ENCODE measurements around the gene SRPRB. TPM values are rescaled to one million over a fixed set of nuclear protein-coding genes. Genes with fewer than 3 reads are reported as not detected.

The SRPRB gene
- total RNA-seq, 2 experiments from 2014 or later, result 42.7 to 66.2 TPM

DNA sequence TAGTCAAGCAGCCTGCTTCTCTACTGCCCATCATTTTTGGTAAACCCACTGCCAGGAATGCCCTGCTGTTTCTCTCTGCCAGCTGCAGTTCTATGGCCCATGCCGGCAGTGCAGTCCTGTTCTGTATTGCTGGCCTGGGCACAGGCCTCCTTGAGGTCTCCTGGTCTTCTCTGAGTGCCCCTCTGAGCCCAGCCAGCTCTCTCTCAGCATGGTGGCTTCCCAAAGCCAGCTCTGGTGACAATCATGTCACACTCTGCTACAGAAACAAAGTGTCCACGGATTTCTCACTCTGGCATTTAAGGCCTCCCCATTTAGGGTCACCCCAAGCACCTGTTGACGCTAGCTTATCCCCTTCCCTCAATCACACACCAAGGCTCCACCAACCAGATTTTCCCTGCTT, 24.5 kb downstream of the SRPRB start:
- ATAC-seq (no peak), DNase-seq (no peak)
- Mint-ChIP-seq H3K4me3 (no peak overlapping the region), H3K27me3 (no peaks in the 10 kb centered on the region), H3K27ac (no peak overlapping the region), H3K9me3 (ENCODE audit: low read depth) (no peaks in the 10 kb centered on the region), H3K36me3 (ENCODE audit: low read depth) (peaks cover 4% of the 10 kb centered on the region), H3K4me1 (no peaks in the 10 kb centered on the region)
- ChIA-PET CTCF (no interaction called here), POLR2A (no interaction called here)
- intact Hi-C loops (cut with DNase I, micrococcal nuclease), result no loop called here

DNA sequence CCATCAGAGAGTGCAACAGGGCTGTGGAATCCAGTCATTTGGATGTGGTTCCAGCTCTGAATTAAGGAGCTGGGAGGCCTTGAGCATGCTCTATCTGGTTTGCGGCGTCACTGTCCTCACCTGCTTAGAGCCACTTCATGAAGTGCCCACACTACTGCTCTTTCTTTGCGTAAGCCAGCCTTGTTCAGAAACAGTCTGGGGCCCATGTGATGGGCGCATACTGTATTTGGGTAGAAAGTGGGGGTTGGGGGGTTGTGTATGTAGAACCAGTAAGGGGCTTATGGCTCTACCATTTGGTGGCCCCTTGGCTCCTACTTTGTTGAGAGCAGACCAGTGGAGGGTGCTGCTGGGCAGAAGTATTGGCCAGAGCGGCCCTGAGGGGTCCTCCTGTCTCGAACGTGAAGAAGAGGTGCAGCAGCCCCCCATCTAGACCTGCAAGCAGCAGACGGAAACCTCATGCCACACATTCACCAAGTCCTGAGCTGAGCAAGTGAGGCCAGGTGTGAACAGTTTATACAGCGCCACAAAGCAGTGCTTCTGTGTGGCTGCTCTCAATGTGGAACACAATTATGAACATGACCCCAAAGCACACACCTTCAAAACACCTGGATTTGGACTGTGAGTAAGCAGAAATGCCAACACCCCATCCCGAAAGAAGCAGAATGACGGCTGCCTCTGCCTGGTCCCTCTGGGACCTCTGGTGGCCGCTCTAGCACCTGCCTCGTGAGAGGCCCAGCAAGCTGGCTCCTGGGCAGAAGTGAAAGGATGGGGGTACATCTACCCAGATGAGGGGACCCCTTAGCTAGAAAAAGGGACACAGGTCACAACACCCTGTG, 26.6 kb downstream of the SRPRB start:
- intact Hi-C loops (cut with DNase I, micrococcal nuclease), result no loop called here
- Mint-ChIP-seq H3K4me1 (no peaks in the 10 kb centered on the region), H3K27ac (no peak overlapping the region)

DNA sequence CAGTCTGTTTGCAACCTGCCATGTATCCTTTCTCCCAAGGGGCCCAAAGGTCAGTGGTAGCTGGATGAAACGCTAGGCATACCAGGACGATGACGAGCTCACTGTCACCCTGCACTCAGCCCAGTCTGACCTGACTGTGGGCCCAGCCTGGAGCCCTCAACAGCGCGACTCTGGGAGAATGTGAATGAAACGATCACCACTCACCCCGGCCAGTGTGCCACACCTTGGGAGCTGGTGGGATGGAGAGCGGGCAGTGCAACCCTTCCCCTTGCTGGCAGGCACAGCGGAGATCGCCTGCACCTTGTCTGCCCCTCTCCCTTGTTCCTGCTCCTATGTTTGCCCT, 27.2 kb downstream of the SRPRB start:
- H3K36me3 Mint-ChIP-seq (ENCODE audit: low read depth), result no peaks in the 10 kb centered on the region
- intact Hi-C loops (cut with DNase I, micrococcal nuclease), result no loop called here
- no peak overlapping the region for H3K4me3 Mint-ChIP-seq
- no peaks in the 10 kb centered on the region for H3K4me1 Mint-ChIP-seq
- no peaks in the 10 kb centered on the region for H3K27me3 Mint-ChIP-seq
- no peaks in the 10 kb centered on the region for H3K9me3 Mint-ChIP-seq (ENCODE audit: low read depth)
- no peak overlapping the region for H3K27ac Mint-ChIP-seq
- DNase-seq (no peak), ATAC-seq (no peak)
- CTCF ChIA-PET, result interaction anchor here (0.6 kb wide), 3 partner anchors 32 to 1486 kb away, joined by 3 read pairs; no protein-coding TSS in a partner anchor
- POLR2A ChIA-PET, result no interaction called here

More for the DNA sequence above, 26.6 kb downstream of the SRPRB start:
- Mint-ChIP-seq H3K27me3 (no peaks in the 10 kb centered on the region), H3K4me3 (no peak overlapping the region), H3K9me3 (ENCODE audit: low read depth) (no peaks in the 10 kb centered on the region), H3K36me3 (ENCODE audit: low read depth) (no peaks in the 10 kb centered on the region)
- POLR2A ChIA-PET, result no interaction called here
- CTCF ChIA-PET, result interaction anchor here (0.6 kb wide), 2 partner anchors 54 to 1486 kb away, joined by 3 read pairs; no protein-coding TSS in a partner anchor
- ATAC-seq (no peak), DNase-seq (no peak)

DNA sequence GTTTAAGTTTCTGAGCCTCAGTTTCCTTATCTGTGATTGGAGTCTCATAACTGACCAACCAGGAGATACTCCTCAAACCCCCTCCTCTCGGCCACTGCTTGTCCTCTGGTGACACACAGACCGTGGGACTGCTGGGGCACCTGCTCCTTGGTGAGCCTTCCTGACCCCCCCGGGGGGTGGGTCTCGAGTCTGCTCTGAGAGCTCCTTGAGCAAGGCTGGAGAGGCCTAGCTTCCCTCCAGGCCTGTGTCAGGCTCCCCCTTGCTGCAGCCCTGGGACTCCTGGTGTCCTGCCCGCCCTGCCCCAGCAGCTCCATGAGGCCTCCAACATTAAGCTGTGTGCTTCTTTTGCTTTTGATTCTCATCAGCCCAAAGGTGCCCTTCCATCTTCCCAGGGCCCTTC, 27.7 kb downstream of the SRPRB start:
- POLR2A ChIA-PET, result no interaction called here
- H3K27ac Mint-ChIP-seq, result no peak overlapping the region

DNA sequence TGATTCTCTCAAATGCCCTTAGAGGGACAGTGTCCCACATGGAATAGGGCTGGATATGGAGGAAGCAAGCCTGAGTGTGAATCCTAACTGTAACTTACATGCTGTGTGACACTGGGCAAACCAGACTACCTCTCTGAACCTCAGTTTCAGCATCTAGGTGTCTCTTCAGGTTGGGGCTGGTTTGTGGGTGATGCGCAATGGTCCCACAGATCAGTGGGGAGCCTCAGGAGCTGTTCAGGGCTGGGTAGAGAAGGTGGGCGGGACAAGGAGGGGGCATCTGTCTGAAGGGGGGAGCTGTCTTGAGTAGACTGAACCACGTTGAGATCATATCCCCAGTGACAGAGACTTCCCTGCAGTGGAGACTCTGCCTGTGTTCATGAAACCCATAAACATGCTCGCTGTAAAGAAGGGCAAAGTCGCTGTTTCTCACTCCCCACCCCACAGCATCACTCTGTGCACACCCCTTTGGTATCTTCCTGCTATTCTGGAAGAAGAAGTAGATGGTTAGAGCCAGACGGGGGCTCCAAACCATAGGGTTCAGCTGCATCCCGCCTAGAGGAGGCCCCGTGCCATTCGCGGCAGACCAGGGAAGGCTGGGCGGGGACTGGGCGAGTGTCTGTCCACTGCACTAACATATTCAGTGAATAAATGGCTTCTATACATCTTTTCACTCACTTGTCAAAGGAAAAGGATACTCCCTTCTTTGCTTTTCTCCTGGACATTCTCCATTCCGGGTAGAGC, 28.4 kb downstream of the SRPRB start:
- ChIA-PET POLR2A (no interaction called here), CTCF (no interaction called here)
- ATAC-seq (no peak), DNase-seq (no peak)
- Mint-ChIP-seq H3K27me3 (no peaks in the 10 kb centered on the region), H3K4me3 (no peak overlapping the region), H3K9me3 (ENCODE audit: low read depth) (no peaks in the 10 kb centered on the region), H3K4me1 (no peaks in the 10 kb centered on the region), H3K36me3 (ENCODE audit: low read depth) (no peaks in the 10 kb centered on the region), H3K27ac (no peak overlapping the region)
- intact Hi-C loops (cut with DNase I, micrococcal nuclease), result no loop called here

More for the DNA sequence above, 27.7 kb downstream of the SRPRB start:
- no peak overlapping the region for H3K4me3 Mint-ChIP-seq
- no peaks in the 10 kb centered on the region for H3K9me3 Mint-ChIP-seq (ENCODE audit: low read depth)
- no peaks in the 10 kb centered on the region for H3K36me3 Mint-ChIP-seq (ENCODE audit: low read depth)
- no peak for DNase-seq
- intact Hi-C loops (cut with DNase I, micrococcal nuclease), result no loop called here
- CTCF ChIA-PET, result interaction anchor here (0.6 kb wide), 2 partner anchors 32 to 1487 kb away, joined by 3 read pairs; no protein-coding TSS in a partner anchor
- H3K27me3 Mint-ChIP-seq, result no peaks in the 10 kb centered on the region
- no peaks in the 10 kb centered on the region for H3K4me1 Mint-ChIP-seq
- ATAC-seq, result no peak

DNA sequence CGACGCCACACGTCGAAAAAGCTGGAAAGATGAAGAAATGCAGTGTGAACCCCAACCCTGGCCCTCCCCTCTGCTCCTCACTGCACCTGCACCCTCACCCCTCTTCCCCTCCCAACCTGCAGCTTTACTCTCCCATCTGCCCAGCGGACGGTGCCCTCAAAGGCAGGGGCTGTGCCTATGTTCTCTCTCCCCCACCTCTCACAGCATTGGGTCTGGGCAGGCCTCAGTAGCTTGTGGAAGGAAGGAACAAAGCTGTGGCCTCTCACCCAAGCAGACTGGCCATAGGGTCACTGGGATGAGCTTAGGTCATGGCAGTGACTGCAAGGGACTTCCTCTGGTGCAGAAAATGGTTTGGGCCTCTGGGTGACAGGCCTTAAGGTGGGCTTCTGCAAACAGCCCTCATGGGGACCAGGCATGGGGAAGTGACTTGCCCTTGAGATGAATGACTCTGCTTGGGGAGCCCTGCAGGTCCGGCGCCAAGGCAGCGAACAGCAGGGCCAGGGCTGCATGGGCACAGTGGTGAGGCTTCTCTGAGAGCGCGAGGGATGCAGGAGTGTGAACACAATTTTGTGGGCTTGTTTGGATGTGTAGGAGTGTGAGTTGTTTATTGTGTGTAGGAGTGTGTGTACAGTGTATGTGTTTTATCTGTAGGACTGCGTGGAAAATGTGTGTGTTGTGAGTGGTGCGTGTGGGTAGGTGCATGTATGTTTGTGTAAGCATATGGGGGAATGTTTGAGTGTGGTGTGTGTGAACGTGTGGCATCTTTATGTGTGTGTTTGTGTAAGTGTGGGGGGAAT, 29.2 kb downstream of the SRPRB start:
- intact Hi-C loops (cut with DNase I, micrococcal nuclease), result no loop called here
- ChIA-PET POLR2A (no interaction called here), CTCF (interaction anchor here (0.5 to 0.7 kb wide), 3 partner anchors 15 to 91 kb away, joined by 3 read pairs; no protein-coding TSS in a partner anchor)
- Mint-ChIP-seq H3K27me3 (no peaks in the 10 kb centered on the region), H3K27ac (no peak overlapping the region), H3K4me1 (no peaks in the 10 kb centered on the region), H3K36me3 (ENCODE audit: low read depth) (no peaks in the 10 kb centered on the region), H3K4me3 (no peak overlapping the region), H3K9me3 (ENCODE audit: low read depth) (no peaks in the 10 kb centered on the region)
- DNase-seq, result no peak
- no peak for ATAC-seq

DNA sequence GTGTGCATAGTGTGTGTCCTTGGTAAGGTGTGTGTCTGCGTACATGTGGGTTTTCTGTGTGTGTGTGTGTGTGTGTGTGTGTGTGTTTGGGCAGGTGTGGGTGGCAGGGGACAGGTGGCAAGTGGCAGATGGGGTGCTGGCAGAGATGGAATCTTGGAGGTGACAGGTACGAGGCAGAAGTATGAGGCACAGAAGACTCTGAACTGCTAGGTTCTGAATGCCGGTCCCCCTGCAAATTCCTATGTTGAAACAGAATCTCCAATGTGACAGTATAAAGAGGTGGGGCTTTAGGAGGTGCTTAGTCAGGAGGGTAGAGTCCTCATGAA, 29.8 kb downstream of the SRPRB start:
- no peak for ATAC-seq

DNA sequence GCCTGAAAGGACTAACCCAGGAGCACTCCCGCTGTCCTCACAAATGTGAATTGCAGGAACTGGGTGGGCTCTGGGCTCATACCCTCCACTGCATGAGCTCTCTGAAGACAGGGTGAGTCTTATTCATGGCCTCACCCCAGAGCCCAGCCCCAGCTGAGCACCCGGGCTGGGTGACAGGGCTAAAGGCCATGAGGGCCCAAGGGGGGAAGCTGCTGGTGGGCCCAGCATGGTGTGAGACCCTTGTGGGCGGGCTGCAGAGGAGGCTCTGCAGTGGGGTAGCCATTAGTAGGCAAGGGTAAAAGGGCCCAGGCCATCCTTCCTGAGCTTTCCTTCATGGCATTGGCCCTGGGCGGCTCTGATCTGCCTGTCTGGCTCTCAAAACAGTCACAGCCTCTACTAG, 30.3 kb downstream of the SRPRB start:
- intact Hi-C loops (cut with DNase I, micrococcal nuclease), result no loop called here
- H3K4me1 Mint-ChIP-seq, result no peaks in the 10 kb centered on the region
- ChIA-PET CTCF (no interaction called here), POLR2A (no interaction called here)
- no peaks in the 10 kb centered on the region for H3K9me3 Mint-ChIP-seq (ENCODE audit: low read depth)
- no peak for ATAC-seq
- no peaks in the 10 kb centered on the region for H3K27me3 Mint-ChIP-seq
- DNase-seq, result no peak
- H3K4me3 Mint-ChIP-seq, result no peak overlapping the region
- no peaks in the 10 kb centered on the region for H3K36me3 Mint-ChIP-seq (ENCODE audit: low read depth)
- H3K27ac Mint-ChIP-seq, result no peak overlapping the region

More for the DNA sequence above, 29.8 kb downstream of the SRPRB start:
- H3K36me3 Mint-ChIP-seq (ENCODE audit: low read depth), result no peaks in the 10 kb centered on the region
- H3K4me1 Mint-ChIP-seq, result no peaks in the 10 kb centered on the region
- no peaks in the 10 kb centered on the region for H3K9me3 Mint-ChIP-seq (ENCODE audit: low read depth)
- CTCF ChIA-PET, result interaction anchor here (0.6 kb wide), 1 partner anchor 91 kb away, joined by 3 read pairs; no protein-coding TSS in a partner anchor
- no peak for DNase-seq
- H3K27ac Mint-ChIP-seq, result no peak overlapping the region
- POLR2A ChIA-PET, result no interaction called here
- intact Hi-C loops (cut with DNase I, micrococcal nuclease), result no loop called here
- no peak overlapping the region for H3K4me3 Mint-ChIP-seq
- H3K27me3 Mint-ChIP-seq, result no peaks in the 10 kb centered on the region

DNA sequence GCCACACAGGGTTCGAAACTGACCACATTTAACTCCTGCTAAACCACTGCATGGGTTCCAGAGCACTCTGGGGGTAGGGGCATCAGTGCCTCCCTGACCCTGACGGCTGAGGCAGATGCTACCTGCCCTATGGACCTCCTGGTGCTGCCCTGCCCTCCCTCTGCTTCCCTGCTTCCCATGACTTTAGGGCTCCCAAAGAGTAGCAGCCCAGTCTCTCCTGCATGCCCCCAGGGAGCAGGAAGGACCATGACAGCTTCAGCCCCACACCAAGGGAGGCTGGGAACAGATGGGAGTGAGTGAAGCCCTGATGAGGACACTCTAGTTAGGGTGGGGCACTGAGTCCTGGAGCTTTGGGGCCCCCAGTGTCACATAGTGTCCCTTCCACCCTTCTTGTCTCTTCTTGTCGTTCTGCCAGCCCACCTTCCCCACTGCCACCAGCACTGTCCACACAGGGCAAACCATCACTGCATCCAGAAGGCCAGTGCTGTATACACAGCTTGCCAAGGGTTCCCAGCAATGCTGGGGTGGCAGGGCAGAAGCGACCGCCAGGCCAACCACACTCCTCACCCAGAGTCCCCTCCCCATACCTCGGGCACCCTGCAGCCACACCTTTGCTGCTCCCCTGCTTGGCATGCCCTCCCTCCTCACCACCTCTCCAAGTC, 31.0 kb downstream of the SRPRB start:
- POLR2A ChIA-PET, result no interaction called here

DNA sequence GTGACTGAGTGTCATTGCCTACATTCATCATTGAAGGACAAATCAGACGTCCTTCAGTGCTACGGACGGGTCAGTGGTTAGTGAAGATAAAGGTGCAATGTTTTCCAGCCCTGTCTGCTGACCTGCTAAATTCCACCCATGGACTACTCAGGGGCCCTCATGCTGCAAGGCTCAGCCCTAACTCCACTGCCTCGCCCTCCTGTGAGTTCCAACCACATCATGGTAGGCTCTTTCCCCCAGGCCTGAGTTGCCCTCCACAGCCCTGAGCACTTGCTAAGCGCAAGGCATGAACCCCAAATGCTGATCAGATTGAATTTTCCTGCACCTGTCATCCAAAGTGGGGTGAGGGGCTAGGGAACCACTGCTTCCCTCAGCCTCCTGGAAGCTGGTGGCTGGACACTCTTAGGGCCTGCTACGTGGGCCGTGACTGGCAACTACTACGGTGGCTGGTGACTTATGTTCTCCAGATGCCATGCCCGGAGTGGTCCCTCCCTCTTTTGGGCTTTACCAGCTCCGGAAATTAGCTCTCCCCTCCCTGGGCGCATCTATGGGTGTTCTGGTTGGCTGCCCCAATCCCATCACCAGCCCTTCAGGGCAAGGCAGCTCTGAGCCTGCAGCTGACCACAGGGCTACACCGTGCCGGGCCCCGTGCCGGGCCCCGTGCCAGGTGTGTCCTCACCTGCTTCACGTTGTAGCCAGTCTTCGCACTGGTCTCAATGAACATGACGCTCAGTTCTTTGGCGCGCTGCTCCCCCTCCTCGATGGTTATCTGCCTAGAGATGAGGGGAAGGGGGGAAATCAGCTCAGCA, 32.1 kb downstream of the SRPRB start:
- Mint-ChIP-seq H3K27me3 (no peaks in the 10 kb centered on the region), H3K27ac (no peak overlapping the region), H3K4me1 (no peaks in the 10 kb centered on the region), H3K36me3 (ENCODE audit: low read depth) (no peaks in the 10 kb centered on the region), H3K4me3 (no peak overlapping the region), H3K9me3 (ENCODE audit: low read depth) (no peaks in the 10 kb centered on the region)
- ChIA-PET CTCF (no interaction called here), POLR2A (no interaction called here)
- ATAC-seq, result no peak
- intact Hi-C loops (cut with DNase I, micrococcal nuclease), result no loop called here
- DNase-seq, result no peak

More for the DNA sequence above, 31.0 kb downstream of the SRPRB start:
- intact Hi-C loops (cut with DNase I, micrococcal nuclease), result no loop called here
- Mint-ChIP-seq H3K9me3 (ENCODE audit: low read depth) (no peaks in the 10 kb centered on the region), H3K27me3 (no peaks in the 10 kb centered on the region), H3K4me3 (no peak overlapping the region), H3K36me3 (ENCODE audit: low read depth) (no peaks in the 10 kb centered on the region), H3K27ac (no peak overlapping the region), H3K4me1 (no peaks in the 10 kb centered on the region)
- ATAC-seq (no peak), DNase-seq (no peak)
- CTCF ChIA-PET, result no interaction called here

DNA sequence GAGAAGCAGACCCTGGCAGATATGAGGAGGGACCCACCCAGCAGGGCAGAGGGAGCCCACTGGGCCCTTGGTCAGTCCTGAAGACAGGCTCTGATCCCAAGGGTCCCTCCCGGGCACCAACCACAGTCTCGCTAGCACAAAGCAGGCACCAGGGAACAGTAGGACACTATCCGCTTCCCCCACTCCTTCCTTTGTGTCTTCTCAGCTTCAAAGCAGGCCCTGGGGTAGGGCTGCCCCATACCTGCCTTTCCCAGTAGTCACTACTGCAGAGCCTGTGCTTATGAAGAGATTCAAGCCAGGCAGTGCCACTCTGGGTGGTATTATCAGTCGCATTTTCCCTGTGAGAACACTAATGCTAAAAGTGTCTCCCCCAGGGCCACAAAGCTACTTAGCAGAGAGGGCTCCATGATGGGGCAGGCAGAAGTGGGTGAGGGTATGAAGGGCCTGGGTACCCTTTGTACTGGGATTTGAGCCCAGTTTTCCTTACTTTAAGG, 32.7 kb downstream of the SRPRB start:
- H3K27ac Mint-ChIP-seq, result no peak overlapping the region
- H3K4me1 Mint-ChIP-seq, result no peaks in the 10 kb centered on the region
- intact Hi-C loops (cut with DNase I, micrococcal nuclease), result no loop called here
- no peaks in the 10 kb centered on the region for H3K9me3 Mint-ChIP-seq (ENCODE audit: low read depth)
- H3K36me3 Mint-ChIP-seq (ENCODE audit: low read depth), result no peaks in the 10 kb centered on the region
- ChIA-PET CTCF (no interaction called here), POLR2A (no interaction called here)
- no peaks in the 10 kb centered on the region for H3K27me3 Mint-ChIP-seq
- no peak for DNase-seq
- no peak overlapping the region for H3K4me3 Mint-ChIP-seq
- no peak for ATAC-seq

All from activated CD4-positive, alpha-beta T cell treated with anti-CD3 and anti-CD28 coated beads for 36 hours (primary cell).